GM21381 (cell line): ENCODE data around the gene RAB31.

Experiments used
- ATAC-seq: cut with Tn5 transposase; IDR thresholded peaks from one replicate; pipeline ENCODE4 v1.9.1; 2021; ENCODE audit warnings: mild to moderate bottlenecking, moderate library complexity; ENCODE audit not compliant: unreplicated experiment

RAB31 gene

DNA sequence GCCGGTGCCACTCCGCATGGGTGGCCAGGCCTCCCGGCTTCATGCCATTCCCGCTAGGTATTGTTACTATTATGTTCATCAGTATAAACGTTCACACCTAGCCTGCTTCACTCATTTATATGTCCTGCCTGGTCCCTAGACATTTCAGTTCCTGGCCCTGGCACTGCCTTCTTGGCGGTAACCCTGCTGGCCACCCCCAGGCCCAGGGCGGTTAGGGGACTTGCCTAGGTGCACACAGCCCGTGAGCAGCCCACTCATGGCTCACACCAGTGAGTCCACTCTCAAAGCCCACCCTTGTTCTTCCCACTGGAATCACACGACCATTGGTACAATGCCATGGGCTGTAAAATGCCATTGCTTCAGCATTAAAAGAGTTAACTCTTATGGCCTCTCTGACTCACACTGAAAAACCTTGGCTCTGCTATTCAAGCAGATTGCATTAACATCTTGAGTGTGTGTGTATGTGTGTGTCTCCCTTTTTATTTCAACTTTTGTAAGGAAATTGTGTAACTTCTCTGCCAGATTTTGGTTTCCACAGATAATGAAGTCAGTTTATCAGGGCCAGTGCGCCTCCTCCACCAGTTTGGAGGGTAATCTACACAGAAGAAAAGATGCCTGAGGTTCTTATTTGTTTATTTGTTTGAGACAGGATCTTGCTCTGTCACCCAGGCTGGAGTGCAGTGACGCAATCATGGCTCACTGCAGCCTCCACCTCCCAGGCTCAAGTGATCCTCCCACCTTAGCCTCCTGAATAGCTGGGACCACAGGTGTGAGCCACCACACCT is 74.2 kb downstream of the RAB31 start:
- ATAC-seq = no peak

DNA sequence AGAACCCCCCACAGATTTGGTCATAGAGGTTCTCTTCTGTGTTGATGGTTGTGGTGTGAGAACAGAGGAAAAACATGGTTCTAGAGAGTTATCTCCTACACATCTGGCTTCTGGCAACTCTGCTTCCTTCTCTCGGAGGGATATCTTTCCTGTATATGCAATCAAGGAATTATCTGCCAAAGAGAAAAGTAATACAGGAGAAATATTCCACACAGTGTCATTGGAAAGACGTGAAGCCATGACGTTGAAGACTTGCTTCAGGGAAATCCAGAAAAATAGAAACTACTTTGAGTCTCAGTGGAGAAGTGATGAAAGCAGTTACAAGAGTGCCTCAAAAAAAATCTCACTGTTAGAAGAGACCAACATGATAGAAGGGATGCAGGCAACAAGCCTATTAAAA is 78.5 kb downstream of the RAB31 start:
- ATAC-seq = no peak

DNA sequence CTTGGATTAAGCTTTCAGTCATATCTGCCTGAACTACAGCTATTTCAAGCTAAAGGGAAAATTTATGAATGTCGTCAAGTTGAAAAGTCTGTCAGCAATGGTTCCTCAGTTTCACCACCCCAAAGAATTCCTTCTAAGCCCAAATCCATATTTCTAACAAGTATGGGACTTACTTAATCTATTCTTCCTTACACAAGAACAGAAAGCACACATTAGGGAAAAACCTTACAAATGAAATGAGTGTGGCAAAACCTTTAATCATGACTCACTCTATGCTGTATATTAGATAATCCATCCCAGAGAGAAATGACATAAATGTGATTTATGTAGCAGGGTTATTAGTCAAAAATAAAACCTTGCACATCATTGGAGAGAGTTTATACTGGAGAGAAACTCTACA is 78.9 kb downstream of the RAB31 start:
- ATAC-seq = no peak

DNA sequence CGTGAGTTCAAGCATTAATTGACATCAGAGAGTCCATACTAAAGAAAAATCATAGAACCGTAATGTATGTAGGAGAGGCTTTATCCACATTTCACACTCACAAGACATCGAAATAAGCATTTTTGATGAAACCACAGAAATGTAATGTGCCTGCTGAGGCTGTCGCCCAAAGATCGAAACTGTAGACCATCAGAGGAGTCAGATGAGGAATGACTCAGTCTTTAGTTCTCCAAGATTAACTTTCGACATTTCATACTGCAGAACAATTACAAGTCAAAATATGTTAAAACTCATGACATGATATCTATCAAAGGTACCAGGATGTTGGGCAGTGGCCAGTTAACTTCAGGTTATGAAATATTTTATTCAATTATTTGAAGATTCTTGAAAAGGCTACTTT is 79.6 kb downstream of the RAB31 start:
- no peak for ATAC-seq

DNA sequence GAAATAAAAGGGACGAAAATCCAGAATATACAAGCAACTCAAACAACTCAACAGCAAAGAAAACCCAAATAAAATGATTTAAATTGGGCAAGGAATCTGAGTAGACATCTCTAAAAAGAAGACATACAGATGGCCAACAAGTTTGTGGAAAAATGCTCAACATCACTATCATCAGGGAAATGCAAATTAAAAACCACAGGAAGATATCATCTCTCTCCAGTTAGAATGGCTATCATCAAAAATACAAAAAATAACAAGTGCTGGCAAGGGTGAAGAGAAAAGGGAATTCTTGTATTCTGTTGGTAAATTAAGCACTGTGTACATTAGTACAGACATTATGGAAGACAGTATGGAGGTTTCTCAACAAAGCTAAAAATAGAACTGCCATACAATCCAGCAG is 80.0 kb downstream of the RAB31 start:
- no peak for ATAC-seq

DNA sequence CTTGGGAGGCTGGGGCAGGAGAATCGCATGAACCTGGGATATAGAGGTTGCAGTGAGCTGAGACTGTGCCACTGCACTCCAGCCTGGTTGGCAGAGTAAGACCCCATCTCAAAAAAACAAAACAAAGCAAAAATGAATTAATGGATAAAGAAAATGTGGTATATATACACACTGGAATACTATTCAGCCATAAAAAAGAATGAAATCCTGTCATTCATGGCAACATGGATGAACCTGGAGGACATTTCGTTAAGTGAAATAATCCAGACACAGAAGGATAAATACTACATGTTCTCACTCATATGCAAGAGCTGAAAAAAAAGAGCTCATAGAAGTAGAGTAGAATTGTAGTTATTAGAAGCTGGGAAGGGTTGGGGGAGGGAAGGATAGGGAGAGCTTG is 80.8 kb downstream of the RAB31 start:
- no peak for ATAC-seq

DNA sequence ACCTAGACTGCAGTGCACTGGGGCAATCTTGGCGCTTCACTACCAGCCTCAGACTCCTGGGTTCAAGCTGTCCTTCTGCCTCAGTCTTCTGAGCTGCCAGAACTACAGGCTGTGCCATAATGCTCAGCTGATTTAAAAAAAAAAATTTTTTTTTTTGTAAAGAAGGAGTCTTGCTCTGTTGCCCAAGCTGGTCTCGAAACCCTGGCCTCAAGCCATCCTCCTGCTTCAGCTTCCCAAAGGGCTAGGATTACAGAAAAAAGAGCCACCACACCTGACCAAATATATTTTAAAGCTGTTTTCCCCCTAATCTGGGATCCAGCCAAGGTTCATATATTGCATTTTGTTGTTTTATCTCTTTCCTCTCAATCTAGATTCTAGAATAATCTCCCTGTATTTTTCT is 82.2 kb downstream of the RAB31 start:
- ATAC-seq = no peak

DNA sequence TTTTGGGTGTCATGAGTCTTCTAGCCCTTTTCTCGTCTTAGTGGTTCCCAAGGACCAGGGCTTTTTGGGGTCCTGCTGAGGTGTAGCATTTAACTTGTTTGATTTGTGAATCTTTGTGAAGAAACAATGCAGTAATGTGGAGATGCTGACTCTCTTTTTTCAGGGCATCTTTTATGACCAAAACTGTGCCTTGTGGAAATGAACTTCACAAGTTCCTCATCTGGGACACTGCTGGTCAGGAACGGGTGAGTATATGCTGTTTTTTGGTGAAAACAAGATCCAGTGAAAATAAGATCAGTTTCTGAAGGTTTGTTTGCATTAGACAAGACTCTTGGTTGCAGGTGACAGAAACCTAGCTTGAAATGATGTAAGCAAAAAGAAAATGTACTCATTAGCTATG is 83.9 kb downstream of the RAB31 start:
- no peak for ATAC-seq

DNA sequence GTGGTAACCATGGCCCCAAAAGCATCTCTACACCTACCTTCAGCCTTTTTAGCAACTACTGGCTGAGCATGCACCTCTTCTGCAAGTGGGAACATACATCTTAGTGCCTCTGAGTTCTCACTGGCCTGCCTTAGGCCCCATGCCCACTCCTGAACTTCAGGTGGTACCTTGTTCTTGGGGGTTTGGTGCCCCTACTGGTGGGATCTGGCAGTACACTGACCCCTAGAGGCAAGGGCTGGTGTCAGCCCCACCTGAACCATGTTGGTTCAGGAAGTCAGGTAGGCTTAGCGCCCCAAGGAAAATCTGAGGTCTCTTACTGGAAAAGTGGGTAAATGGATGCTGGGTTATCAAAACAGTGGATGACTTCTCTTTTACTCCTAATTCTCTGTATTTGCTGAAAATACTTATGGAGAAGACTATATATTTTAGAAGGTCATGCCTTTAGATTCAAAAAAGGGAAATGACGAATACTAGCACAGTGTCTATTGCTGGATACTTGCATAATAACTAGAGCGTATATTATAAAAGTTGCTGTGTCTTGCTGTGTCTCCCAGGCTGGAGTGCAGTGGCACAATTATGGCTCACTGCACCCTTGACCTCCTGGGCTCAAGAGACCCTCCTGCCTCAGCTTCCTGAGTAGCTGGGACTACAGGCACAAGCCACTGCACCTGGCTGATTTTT is 84.6 kb downstream of the RAB31 start:
- no peak for ATAC-seq

DNA sequence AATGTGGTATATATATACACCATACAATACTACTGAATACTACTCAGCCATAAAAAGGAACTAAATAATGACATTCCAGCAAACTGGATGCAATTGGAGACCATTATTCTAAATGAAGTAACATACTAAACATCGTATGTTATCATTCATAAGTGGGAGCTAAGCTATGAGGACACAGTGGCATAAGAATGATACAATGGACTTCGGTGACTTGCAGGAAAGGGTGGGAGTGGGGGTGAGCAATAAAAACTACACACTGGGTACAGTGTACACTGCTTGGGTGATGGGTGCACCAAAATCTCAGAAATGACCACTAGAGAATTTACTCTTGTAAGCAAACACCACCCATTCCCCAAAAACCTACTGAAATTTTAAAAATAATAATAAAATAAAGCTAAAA is 87.9 kb downstream of the RAB31 start:
- no peak for ATAC-seq

DNA sequence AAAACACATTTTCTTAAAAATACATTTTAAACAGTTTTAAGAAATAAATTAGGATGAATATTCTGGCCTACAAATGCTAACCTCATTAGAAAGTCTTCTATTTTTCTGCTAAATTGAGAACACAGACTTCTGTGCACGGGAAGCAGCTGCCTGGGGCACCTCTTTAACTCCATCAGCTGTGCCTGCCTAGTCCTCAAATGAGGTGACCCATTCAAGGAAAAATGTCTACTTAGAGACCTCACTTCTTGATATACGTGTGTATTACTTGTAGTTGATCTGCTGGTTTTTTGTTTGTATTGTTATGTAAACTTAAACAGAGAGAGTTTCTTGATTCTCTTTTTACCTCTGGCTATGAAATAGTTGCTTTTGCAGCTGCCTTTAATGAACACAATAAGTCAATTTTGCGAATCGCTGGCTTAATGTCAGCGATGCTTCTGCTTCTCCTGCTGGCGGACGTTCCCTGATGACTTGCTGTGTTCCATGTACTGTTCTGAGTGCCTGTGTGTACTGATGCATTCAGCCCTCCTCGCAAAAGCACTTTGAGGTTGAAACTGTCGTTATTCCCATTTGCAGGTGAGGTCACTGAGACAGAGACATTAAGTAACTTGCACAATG is 88.9 kb downstream of the RAB31 start:
- ATAC-seq = no peak

DNA sequence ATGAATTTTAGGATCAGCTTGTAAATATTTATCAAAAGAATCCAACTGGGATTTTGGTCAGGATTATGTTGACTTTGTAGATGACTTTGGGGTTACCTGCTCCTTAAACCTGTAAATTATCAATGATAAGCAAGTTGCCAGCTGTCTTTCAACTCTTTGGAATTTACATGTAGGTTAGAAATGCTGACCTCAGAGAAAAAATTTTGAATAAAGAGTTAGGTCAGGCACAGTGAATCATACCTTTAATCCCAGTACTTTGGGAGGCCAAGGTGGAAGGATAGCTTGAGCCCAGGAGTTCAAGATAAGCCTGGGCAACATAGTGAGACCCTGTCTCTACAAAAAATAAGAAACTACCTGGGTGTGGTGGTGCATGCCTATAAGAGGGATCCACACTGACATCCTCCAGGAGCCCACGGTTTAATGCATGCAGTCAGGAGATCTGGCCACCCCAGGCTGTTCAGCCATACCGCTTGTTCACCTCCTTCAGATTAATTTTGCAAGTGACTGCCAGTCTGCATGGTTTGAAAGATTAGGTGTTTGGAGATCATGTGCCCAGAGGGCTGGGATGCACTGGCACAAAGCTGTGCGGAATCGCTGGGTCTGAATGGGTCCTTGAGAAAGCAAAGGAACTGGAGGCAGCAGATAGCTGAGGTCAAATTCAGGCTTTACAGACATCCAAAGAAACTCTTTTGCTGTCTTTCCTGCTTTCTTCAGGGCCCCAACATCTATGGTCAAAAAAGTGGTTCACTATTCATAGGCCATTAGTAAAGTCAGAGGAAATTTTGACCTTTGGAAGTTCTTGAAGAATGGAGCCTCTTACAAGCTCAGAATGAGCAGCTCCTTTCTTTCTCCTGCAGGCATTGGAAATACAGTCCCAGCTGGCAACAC is 94.3 kb downstream of the RAB31 start:
- no peak for ATAC-seq

DNA sequence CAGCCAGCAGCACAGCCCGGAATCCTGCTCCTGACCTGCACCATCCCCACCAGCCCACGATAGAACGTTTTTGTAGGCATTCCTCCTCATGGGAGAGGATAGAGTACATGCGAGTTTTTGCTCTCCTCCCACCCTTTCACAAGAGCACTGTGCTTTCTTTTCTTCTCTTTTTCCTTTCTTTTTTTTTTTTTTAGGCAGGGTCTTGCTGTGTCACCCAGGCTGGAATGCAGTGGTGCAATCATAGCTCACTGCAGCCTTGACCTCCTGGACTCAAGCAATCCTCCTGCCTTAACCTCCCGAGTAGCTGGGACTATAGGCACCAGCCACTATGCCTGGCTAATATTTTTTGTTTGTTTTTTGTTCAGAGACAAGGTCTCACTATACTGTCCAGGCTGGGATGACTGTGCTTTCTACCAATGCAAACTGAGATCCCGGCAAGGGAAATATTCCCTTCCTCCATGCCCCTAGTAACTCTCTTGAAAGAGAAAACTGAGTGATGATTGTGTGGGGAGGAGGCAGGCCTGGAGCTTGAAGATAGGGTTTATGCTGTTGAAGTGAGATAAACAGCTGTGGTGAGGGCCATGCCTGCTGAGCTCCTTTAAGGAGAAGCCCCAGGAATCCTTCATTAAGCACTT is 95.1 kb downstream of the RAB31 start:
- ATAC-seq = no peak

DNA sequence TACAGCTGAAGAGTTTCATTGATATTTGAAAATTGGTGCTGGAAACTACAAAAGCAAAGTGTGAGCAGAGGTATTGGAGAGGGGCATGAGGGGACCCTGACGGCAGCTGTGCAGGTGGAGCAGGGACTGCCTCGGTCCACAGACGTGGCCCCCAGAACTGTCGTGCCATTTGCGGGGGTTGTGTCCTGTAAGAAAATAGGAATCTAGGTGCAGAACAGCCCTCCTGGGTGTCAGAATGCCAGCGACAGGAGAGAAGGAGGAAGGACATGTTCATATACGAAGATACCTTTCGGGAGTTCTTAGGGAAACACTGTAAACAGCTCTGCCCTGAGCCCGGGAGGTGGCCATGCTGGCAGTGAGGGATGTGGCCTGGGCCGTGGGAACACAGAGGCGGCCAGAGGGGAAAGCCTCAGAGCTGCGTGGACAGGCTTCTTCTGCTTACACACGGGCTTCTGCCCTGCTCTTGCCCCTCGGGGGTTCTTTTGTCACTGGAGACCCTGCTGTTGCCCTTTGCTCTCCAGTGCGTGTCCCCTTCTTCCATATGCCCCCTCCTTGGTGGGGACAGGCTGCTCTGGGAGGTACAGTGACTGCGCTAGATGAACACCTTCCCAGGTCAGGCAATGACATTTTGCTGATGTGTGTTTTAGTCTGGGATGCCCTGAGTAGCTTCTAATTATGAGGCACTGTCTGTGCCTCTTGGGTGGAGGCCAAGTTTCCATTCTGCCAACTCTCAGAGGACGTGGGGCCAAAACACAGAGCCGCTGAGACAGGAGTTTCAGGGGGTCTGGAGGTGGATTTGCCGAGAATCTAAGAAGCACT is 95.8 kb downstream of the RAB31 start:
- no peak for ATAC-seq

DNA sequence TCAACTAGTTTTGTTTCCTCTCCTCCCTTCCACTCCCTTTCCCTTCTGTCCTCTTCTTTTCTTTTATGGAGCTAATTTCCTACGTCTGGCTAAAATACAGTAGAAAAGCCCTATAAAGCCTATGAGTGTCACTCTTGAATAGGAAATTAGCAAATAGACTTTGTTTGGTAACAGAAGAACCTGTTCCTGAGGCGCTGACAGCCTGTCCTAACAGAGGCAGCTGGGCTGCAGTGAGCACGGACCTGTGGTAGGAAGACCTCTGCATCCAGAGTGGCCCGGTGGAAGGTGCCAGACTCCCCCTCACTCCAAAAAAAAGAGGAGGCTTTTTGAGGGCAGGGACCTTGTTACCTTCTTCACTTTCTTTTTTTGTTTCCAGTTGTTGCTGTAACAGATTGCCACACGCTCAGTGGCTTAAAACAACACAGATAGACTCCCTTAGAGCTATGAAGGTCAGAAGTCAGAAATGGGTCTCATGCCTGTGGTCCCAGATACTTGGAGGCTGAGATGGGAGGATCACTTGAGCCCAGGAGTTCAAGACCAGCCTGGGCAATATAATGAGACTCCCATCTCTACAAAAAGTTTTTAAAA is 96.5 kb downstream of the RAB31 start:
- no peak for ATAC-seq

DNA sequence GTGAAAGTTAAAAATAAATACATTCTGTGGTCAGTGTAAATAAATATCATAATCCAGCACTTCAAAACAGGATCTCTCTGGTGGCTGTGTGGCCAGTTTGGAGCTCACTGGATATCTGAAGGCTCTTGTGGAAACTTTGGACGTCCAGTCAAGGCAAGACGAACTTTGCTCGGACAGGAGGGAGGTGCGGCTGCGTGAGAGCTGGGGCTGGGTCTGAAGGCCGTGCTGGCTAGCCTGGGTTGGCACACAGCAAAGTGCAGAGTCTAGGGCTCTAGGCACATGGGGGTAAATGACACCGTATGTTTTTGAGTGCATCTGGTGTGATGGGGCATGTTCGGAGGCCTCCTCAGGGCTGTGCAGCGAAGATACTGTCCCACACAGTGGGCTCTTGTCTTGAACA is 98.8 kb downstream of the RAB31 start:
- no peak for ATAC-seq

DNA sequence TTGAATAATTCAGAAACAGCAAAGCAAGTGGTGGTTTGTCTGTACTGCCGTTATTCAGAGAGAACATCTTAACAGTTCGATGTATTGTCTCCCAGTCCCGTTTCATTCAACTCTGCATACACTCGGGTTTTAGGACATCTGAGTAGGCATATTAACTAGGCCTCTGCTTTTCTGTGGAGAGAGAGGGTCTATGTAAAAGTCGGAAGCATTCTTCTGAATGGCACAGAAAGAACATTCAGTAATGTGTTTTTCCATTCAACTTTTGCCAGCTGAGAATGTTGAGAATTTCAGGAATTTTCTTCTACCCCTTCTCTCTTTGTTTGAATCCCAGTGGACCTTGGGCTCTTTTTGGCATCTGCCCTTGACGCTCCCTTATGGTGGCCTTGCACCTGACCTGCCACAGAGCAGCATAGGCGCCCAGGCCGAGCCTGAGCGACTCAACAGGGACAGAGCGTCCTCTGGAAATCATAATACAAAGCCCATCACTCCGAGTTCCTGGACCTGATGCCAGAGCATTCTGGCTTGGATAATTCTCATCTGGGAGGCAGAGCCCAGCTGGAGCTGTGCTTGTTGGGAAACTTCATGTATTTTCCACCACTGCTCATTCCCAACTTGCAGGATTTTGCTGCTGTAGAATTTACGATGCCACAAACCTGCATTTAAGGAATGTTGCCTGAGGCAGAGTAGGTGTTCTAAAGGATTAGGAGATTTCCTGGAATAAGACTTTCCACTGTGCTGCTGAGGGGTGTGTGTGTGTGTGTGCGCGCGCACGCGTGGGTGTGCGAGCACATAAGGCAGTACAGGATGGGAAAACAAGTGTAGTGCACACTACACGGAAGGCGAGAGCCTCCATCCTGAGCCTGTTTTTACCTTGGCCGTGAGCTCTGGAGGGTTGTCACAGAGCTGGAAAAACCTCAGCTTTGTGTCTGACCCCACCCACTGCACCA is 100.5 kb downstream of the RAB31 start:
- no peak for ATAC-seq

DNA sequence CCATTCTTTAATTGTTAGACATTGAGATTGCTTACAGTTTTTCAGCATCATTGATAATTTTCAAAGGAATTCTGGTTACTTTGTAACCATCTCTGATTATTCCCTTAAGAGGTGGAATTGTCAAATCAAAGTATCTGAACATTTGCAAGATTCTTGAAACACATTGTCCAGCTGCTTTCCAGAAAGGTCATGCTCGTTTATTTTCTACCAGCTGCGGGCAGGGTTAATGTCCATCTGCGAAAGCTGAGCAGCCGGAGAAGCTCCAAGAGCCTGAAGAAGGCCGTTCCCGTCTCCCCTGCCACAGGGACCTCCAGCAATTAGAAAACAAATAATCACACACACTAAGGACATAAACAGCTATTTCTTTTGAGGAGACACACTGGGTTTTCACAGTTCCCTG is 101.6 kb downstream of the RAB31 start:
- ATAC-seq = no peak
